Ishikawa (cell line): ENCODE results near the gene SLC22A17.

Experiments
- CEBPB ChIP-seq: IDR thresholded peaks from 2 replicates; pipeline ENCODE4 v1.6.1; 2012
- CREB1 ChIP-seq: IDR thresholded peaks from 2 replicates; pipeline ENCODE4 v1.6.1; 2012; ENCODE audit warnings: low read depth
- EGR1 ChIP-seq: IDR thresholded peaks from 2 replicates; pipeline ENCODE4 v1.6.1; 2012
- EP300 ChIP-seq: IDR thresholded peaks from 2 replicates; pipeline ENCODE4 v1.6.1; 2012; ENCODE audit warnings: borderline replicate concordance
- FOXM1 ChIP-seq: IDR thresholded peaks from 2 replicates; pipeline ENCODE4 v1.6.1; 2012; ENCODE audit warnings: low read depth, borderline replicate concordance
- MAX ChIP-seq: IDR thresholded peaks from 2 replicates; pipeline ENCODE4 v1.6.1; 2012
- NFIC ChIP-seq: IDR thresholded peaks from 2 replicates; pipeline ENCODE4 v1.6.1; 2012
- RAD21 ChIP-seq: IDR thresholded peaks from 2 replicates; pipeline ENCODE4 v1.6.1; 2012; ENCODE audit warnings: low read depth
- REST ChIP-seq: IDR thresholded peaks from 2 replicates; pipeline ENCODE4 v1.6.1; 2012; ENCODE audit warnings: low read depth, mild to moderate bottlenecking
- TAF1 ChIP-seq: IDR thresholded peaks from 2 replicates; pipeline ENCODE4 v1.6.1; 2012; ENCODE audit warnings: low read depth, mild to moderate bottlenecking
- TCF12 ChIP-seq: IDR thresholded peaks from 2 replicates; pipeline ENCODE4 v1.6.1; 2012; ENCODE audit warnings: low read depth
- TEAD4 ChIP-seq: IDR thresholded peaks from 2 replicates; pipeline ENCODE4 v1.6.1; 2012
- USF1 ChIP-seq: IDR thresholded peaks from 2 replicates; pipeline ENCODE4 v1.6.1; 2012
- YY1 ChIP-seq: IDR thresholded peaks from 2 replicates; pipeline ENCODE4 v1.6.1; 2012; ENCODE audit warnings: low read depth
- ZBTB7A ChIP-seq: IDR thresholded peaks from 2 replicates; pipeline ENCODE4 v1.6.1; 2012; ENCODE audit warnings: low read depth

Gene SLC22A17

GRCh38 chr14:23323838-23324454, 28.7 kb downstream of the SLC22A17 start:
- no peak for TF ChIP-seq RAD21
- TF ChIP-seq TCF12: no peak

- TF ChIP-seq MAX (no peak), YY1 (no peak), TEAD4 (no peak), RAD21 (no peak), REST (no peak), ZBTB7A (no peak), FOXM1 (no peak), CREB1 (no peak), EP300 (no peak), EGR1 (no peak), NFIC (no peak), TCF12 (no peak), USF1 (no peak), CEBPB (no peak)
These were observed 29.8 kb downstream of the SLC22A17 start for GRCh38 chr14:23322568-23323517.

GRCh38 chr14:23321572-23322547, 30.8 kb downstream of the SLC22A17 start:
- TF ChIP-seq TAF1: peak; percentile 16; the same call in 1 of the 2 replicates
- TF ChIP-seq CREB1: no peak
- no peak for TF ChIP-seq NFIC
- no peak for TF ChIP-seq USF1
- no peak for TF ChIP-seq TEAD4
- TF ChIP-seq ZBTB7A: peak; percentile 24; the same call in 1 of the 2 replicates

GRCh38 chr14:23320584-23321571, 31.8 kb downstream of the SLC22A17 start, which contains the start of gene PABPN1:
PABPN1 (plus strand) TSS chr14:23321457; CDS start chr14:23321470, 13 bp downstream.
- TF ChIP-seq TEAD4 (no peak), RAD21 (no peak), EGR1 (no peak), NFIC (no peak; the same call in 1 of the 2 replicates), ZBTB7A (no peak), MAX (peak; percentile 63), TAF1 (peak; percentile 64), FOXM1 (no peak), YY1 (peak; percentile 95), EP300 (0 out of 2 replicates have a peak, but pooled peaks have one; percentile 23), CEBPB (0 out of 2 replicates have a peak, but pooled peaks have one; percentile 17), TCF12 (no peak), CREB1 (peak; percentile 88), USF1 (peak; percentile 96), REST (no peak)
